SH-SY5Y (cell line): Measurements from ENCODE around the gene AFF3.

Experiments used
- GATA2 ChIP-seq: IDR thresholded peaks from 2 replicates; pipeline ENCODE4 v1.6.1; 2011; ENCODE audit warnings: mild to moderate bottlenecking, low read depth, low read length
- GATA3 ChIP-seq: IDR thresholded peaks from 2 replicates; pipeline ENCODE4 v1.6.1; 2011; ENCODE audit warnings: low read depth, mild to moderate bottlenecking, low read length, moderate library complexity

- TF ChIP-seq GATA3 (no peak), GATA2 (no peak)
These were observed 220.5 kb downstream of the AFF3 start for GRCh38 chr2:99921903-99922302.
